Inflammatory macrophage (primary cell): ENCODE data around the gene TFDP2.
A peak's percentile ranks its signal among the peaks of the same experiment; 100 is the strongest.
"Not testable (repeated sequence)": the region's sequence is repeated elsewhere in the genome, so short reads cannot be mapped to it uniquely, and the experiment has no call there.

ENCODE experiments used
- DNase-seq, 2 donors: peaks; one replicate each; pipeline ENCODE4 v3.0.0-alpha.2; 2020 to 2022

Gene TFDP2

GRCh38 chr3:141959589-141960554 lies 189.5 kb downstream of the TFDP2 start:
- no peak for DNase-seq

DNA sequence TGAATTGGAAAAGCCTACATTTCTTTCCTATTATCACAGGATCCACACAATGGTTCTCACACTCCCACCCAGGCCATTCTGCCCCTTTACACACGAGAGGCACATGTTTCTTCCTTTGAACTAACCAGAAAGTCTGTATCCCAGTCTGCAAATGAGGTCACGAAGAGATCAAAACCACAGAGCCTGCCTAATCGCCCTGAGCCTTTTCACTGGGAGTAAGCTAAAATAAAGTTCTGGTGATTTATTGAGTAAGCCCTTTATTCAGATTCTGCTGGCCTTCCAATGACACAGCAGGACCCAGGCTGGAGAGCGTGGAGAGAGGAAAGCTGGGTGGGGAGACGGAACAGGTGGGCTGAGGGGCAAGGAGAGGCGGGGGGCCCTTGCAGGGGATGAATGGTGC lies 194.2 kb downstream of the TFDP2 start:
- no peak for DNase-seq

DNA sequence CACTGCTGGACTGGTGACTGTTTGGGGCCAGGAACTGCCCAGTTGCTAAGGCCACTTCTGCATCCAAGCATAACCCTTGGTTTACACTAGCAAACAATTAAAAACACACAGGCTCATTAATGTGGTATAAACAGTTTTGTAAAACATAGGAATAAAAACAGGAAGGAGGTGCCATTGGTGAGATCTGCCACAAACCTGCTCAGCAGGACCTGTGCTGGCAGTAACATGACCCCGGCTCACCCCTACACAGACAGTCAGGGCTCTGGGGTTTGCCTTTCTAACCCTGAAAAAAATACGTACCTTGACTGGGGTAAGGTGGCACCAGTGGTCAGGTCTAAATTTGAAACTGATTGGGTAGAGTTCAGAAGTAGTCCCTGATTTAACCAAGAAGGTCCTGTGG lies 196.7 kb downstream of the TFDP2 start:
- DNase-seq: no peak

DNA sequence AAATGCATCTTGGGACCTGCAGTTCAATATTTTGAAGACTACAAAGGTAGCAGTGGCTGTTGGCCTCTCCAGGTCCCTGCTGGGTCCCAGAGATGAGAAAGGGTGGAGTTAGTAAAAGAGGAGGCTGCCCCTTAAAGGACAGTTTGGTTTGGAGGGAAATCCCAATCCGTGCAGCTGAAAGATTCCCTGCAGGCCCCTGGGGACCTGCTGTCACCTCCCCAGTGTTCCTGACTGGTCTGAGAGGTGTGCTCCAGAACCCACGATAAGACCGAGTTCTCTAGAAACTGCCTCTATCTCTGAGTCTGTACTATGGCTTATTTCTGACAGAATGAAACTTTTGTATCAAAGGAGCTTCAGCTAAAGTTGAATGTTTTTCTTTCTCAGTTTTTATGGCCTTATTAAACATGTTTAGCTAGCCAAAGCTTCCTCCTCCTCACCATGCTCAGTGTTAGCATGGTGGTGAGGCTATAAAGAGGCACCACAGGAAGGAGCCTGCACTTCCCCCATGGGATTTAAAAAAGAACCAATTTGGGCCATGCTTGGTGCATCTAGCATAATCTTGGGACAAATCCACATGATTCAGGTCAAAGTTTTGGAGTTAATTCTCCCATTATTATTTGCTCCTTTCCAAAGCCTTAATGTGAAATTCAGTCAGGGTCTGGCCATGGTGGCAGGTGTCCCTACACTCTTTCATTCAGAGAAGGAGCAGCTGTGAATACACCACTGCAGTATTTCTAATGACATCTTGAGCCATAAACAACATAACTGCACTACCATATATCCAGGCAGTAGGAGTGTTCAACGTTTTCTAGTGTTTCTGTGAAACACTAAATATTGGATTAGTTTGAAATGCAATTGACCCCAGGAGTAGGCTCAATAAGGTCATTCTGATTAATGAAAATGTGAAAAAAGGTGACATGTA lies 198.5 kb downstream of the TFDP2 start:
- no peak for DNase-seq

GRCh38 chr3:141949972-141950371 lies 199.4 kb downstream of the TFDP2 start:
- DNase-seq: no peak

GRCh38 chr3:141949399-141949798 lies 199.9 kb downstream of the TFDP2 start:
- no peak for DNase-seq

- no peak for DNase-seq
These were observed 203.4 kb downstream of the TFDP2 start for GRCh38 chr3:141945726-141946485.

- DNase-seq: no peak
These were observed 207.3 kb downstream of the TFDP2 start for GRCh38 chr3:141942006-141942405.

GRCh38 chr3:141941093-141941492 lies 208.3 kb downstream of the TFDP2 start:
- DNase-seq: peak in 1 of 2 donors; percentile 24

- peak; percentile 35 to 44 for DNase-seq
These were observed 209.1 kb downstream of the TFDP2 start for GRCh38 chr3:141940194-141940776.

GRCh38 chr3:141939759-141940158 lies 209.6 kb downstream of the TFDP2 start:
- no peak for DNase-seq

DNA sequence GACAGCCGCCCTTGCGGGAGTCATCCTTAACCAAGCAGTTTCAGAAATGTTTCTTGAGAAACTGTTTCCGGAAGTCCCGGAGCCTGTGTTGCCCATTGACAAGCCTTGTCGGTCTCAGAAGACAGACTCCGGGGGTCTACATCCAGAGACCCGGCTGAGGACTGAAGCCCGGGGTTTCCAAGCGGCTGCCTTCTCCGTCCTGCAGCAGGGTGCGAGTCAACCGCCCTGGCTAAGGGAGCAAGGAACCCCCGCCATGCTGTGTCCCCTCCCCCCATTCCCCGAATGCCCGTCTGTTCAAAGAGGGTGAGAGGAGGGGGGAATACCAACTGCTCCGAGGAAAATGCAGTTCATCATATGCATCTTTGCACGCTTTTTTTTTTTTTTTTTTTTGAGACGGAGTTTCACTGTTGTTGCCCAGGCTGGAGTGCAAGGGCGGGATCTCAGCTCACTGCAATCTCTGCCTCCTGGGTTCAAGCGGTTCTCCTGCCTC lies 211.3 kb downstream of the TFDP2 start:
- no peak for DNase-seq

GRCh38 chr3:141934354-141934753 lies 215.0 kb downstream of the TFDP2 start:
- DNase-seq: no peak

- DNase-seq: no peak
These were observed 215.7 kb downstream of the TFDP2 start for GRCh38 chr3:141933421-141934300.

GRCh38 chr3:141930801-141931200 lies 218.5 kb downstream of the TFDP2 start:
- DNase-seq: no peak

- DNase-seq: no peak
These were observed 219.9 kb downstream of the TFDP2 start for GRCh38 chr3:141929341-141929995.

DNA sequence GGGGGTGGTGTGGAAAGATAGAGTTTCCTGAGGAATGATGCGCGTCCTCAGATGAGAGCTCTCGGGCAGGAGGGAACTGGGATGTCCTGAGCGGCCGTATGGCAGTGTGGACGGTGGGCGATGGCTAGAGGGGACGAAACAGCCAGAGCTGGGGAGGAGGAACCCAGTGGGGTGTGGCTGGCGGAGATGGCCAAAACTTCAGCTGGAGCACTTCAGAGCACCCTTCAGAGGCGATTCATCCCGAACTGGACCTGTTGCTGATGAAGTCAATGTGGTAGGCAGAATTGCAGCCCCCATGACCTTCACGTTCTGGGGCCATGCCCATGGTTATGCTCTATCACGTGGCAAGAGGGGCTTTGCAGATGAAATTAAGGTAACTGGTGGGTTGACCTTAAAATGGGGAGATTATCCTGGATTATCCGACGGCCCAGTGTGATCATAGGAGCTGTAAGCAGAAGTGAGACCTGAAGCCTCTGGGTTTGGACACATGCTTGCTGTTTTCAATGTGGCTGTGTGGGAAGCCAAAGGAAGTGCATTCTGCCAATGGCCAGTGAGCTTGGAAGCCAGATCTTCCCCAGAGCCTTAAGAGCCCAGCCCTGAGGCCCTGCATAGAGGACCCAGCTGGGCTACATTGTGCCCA lies 220.6 kb downstream of the TFDP2 start:
- DNase-seq: peak in 1 of 2 donors; percentile 47

- no peak for DNase-seq
These were observed 222.4 kb downstream of the TFDP2 start for GRCh38 chr3:141926929-141927328.

- not testable (repeated sequence) for DNase-seq
These were observed 223.7 kb downstream of the TFDP2 start for GRCh38 chr3:141925677-141926076.

GRCh38 chr3:141921316-141921715 lies 228.0 kb downstream of the TFDP2 start:
- no peak for DNase-seq
